Naive thymus-derived CD4-positive, alpha-beta T cell (primary cell): ENCODE data around the gene SYCE1. TPM values are rescaled to one million over a fixed set of nuclear protein-coding genes. Genes with fewer than 3 reads are reported as not detected.
"Not testable (repeated sequence)": the region's sequence is repeated elsewhere in the genome, so short reads cannot be mapped to it uniquely, and the experiment has no call there.

Experiments used
- ATAC-seq: fragments of 150-1000 bp; cut with Tn5 transposase; 2 replicates; pipeline ENCODE4 v1.10.0; 2021; ENCODE audit warnings: mild to moderate bottlenecking, moderate library complexity
- CTCF ChIA-PET: fragments of 350-600 bp; sonication (Branson Sonifier 250); formaldehyde crosslinking; loops from one replicate; lab custom pipeline; 2021; ENCODE audit warnings: antibody characterized with exemption; lab: Charles Lee
- POLR2A ChIA-PET: fragments of 350-600 bp; sonication (Branson Sonifier 250); formaldehyde crosslinking; loops from one replicate; lab custom pipeline; 2021; ENCODE audit warnings: antibody characterized with exemption, inconsistent platforms; lab: Charles Lee
- DNase-seq, 9 donors: peaks; one replicate each; pipeline versions ENCODE4 v3.0.0 to v3.0.0-alpha.2; 2020 to 2022; ENCODE audit warnings: mixed read lengths in 1 of 9
- H3K27ac ChIP-seq: one replicate; pipeline ENCODE4 v1.7.0; 2013; ENCODE audit warnings: mild to moderate bottlenecking, low read depth, low read length, moderate library complexity
- H3K27me3 ChIP-seq, 2 donors: one replicate each; pipeline ENCODE4 v1.7.0; 2013; ENCODE audit warnings: low read length in 2 of 2, mild to moderate bottlenecking in 2 of 2, moderate library complexity in 2 of 2; ENCODE audit not compliant: control insufficient read depth in 2 of 2, insufficient read depth in 2 of 2
- H3K36me3 ChIP-seq, 3 experiments: 1 replicate in 2 of 3; 2 replicates in 1 of 3; pipeline ENCODE4 v1.7.0; 2013; ENCODE audit warnings: low read length in 3 of 3, mild to moderate bottlenecking in 3 of 3, moderate library complexity in 1 of 3; ENCODE audit not compliant: insufficient read depth in 3 of 3, control insufficient read depth in 2 of 3
- H3K4me1 ChIP-seq, 2 donors: one replicate each; pipeline ENCODE4 v1.7.0; 2013; ENCODE audit warnings: low read length in 2 of 2, mild to moderate bottlenecking in 2 of 2, moderate library complexity in 1 of 2; ENCODE audit not compliant: control insufficient read depth in 2 of 2, insufficient read depth in 2 of 2
- H3K4me3 ChIP-seq: 2 replicates; pipeline ENCODE4 v1.7.0; 2013; ENCODE audit warnings: mild to moderate bottlenecking, low read length
- H3K9me3 ChIP-seq, 3 experiments: 1 replicate in 2 of 3; 2 replicates in 1 of 3; pipeline ENCODE4 v1.7.0; 2013; ENCODE audit warnings: low read length in 3 of 3; ENCODE audit not compliant: control insufficient read depth in 2 of 3
- H3K27ac Mint-ChIP-seq, 9 donors: one replicate each; pipeline ENCODE4 v1.8.0; 2020 to 2022; ENCODE audit warnings: mixed read lengths in 9 of 9, mild to moderate bottlenecking in 8 of 9, moderate library complexity in 5 of 9, inconsistent platforms in 2 of 9
- H3K27me3 Mint-ChIP-seq, 5 donors: one replicate each; pipeline ENCODE4 v1.8.0; 2021 to 2022; ENCODE audit warnings: mixed read lengths in 5 of 5, mild to moderate bottlenecking in 1 of 5
- H3K36me3 Mint-ChIP-seq, 5 donors: one replicate each; pipeline ENCODE4 v1.8.0; 2020 to 2022; ENCODE audit warnings: mixed read lengths in 5 of 5, mild to moderate bottlenecking in 3 of 5, inconsistent platforms in 1 of 5
- H3K4me1 Mint-ChIP-seq, 7 donors: one replicate each; pipeline ENCODE4 v1.8.0; 2020 to 2022; ENCODE audit warnings: mixed read lengths in 7 of 7, mild to moderate bottlenecking in 3 of 7, inconsistent platforms in 1 of 7
- H3K4me3 Mint-ChIP-seq, 10 donors: one replicate each; pipeline ENCODE4 v1.8.0; 2020 to 2022; ENCODE audit warnings: mild to moderate bottlenecking in 10 of 10, mixed read lengths in 10 of 10, moderate library complexity in 6 of 10, inconsistent platforms in 2 of 10
- H3K9me3 Mint-ChIP-seq, 11 donors: one replicate each; pipeline ENCODE4 v1.8.0; 2020 to 2022; ENCODE audit warnings: mixed read lengths in 11 of 11, mild to moderate bottlenecking in 4 of 11, inconsistent platforms in 1 of 11, moderate library complexity in 1 of 11
- intact Hi-C, 2 donors: fragments of 100-400 bp; cut with micrococcal nuclease; formaldehyde crosslinking; loops; one replicate each; pipeline ENCODE4 v1.15.1; 2023
- polyA plus RNA-seq, 2 donors: library from polyadenylated mRNA; unstranded; fragments of 300-500 nt; fragmentation: Illumina TruSeq; gene quantifications; one replicate each; pipeline ENCODE4 v1.2.3, GENCODE V29; 2021
- total RNA-seq, 6 experiments: library from RNA in 5 of 6; stranded (reverse) in 5 of 6; gene quantifications; 1 replicate in 5 of 6; 2 replicates in 1 of 6; pipeline ENCODE4 v1.2.3 and lab custom pipeline; 2021 to 2026

Gene SYCE1
- total and polyA plus RNA-seq, 7 experiments from 2014 or later, result 0.22 to 0.61 (median 0.32) TPM; not detected in 3

- H3K27me3 ChIP-seq, result no peaks in the 10 kb centered on the region
- H3K9me3 ChIP-seq, result peaks cover 0 to 11% (median 0%) of the 10 kb centered on the region in 3 experiments
- peak; percentile 79 to 94 (median 87) for DNase-seq
- Mint-ChIP-seq H3K4me1 (peaks cover 0 to 21% (median 11%) of the 10 kb centered on the region in 7 donors), H3K27me3 (peaks cover 0 to 43% (median 15%) of the 10 kb centered on the region in 5 donors), H3K9me3 (peaks cover 1 to 21% (median 13%) of the 10 kb centered on the region in 11 donors), H3K36me3 (peaks cover 0 to 6% (median 4%) of the 10 kb centered on the region in 5 donors), H3K4me3 (peak overlapping the region; percentile 39 to 76 (median 64)), H3K27ac (peak overlapping the region in 5 of 9 donors; percentile 26 to 81 (median 48))
- POLR2A ChIA-PET, result no interaction called here
- peak overlapping the region; percentile 52 for H3K27ac ChIP-seq
- H3K36me3 ChIP-seq, result no peaks in the 10 kb centered on the region
- H3K4me1 ChIP-seq, result peaks cover 8 to 12% of the 10 kb centered on the region in 2 donors
- H3K4me3 ChIP-seq, result peak overlapping the region; percentile 61
- intact Hi-C loops, result loop anchor here (1.0 to 2.0 kb wide), 6 partner anchors 83 to 213 kb away; partner anchors contain the start of gene MTG1 (in 1 of the 2)
- ATAC-seq, result peak; percentile 100
- CTCF ChIA-PET, result interaction anchor here (1.3 to 2.2 kb wide), 2 partner anchors 191 to 192 kb away, joined by 3 to 6 read pairs; no protein-coding TSS in a partner anchor
Observed at GRCh38 chr10:133520193-133520738, 45.1 kb downstream of the SYCE1 start.

GRCh38 chr10:133518517-133518916 is 46.9 kb downstream of the SYCE1 start:
- intact Hi-C loops, ATAC-seq: not testable (repeated sequence)

GRCh38 chr10:133516057-133516456 is 49.3 kb downstream of the SYCE1 start:
- H3K4me3 ChIP-seq, result no peak overlapping the region
- peaks cover 8 to 12% of the 10 kb centered on the region in 2 donors for H3K4me1 ChIP-seq
- peaks cover 0 to under 1% (median 0%) of the 10 kb centered on the region in 5 donors for H3K36me3 Mint-ChIP-seq
- ATAC-seq, result no peak
- DNase-seq, result no peak
- intact Hi-C loops, result no loop called here
- no peak overlapping the region for H3K27ac Mint-ChIP-seq
- no peak overlapping the region for H3K4me3 Mint-ChIP-seq
- H3K27me3 ChIP-seq, result no peaks in the 10 kb centered on the region
- no peaks in the 10 kb centered on the region for H3K36me3 ChIP-seq
- no peaks in the 10 kb centered on the region for H3K9me3 ChIP-seq
- CTCF ChIA-PET, result interaction anchor here (0.7 to 0.8 kb wide), 2 partner anchors 186 to 208 kb away, joined by 5 read pairs; no protein-coding TSS in a partner anchor
- POLR2A ChIA-PET, result no interaction called here
- H3K9me3 Mint-ChIP-seq, result no peaks in the 10 kb centered on the region
- peaks cover 0 to 21% (median 11%) of the 10 kb centered on the region in 7 donors for H3K4me1 Mint-ChIP-seq
- H3K27me3 Mint-ChIP-seq, result peaks cover 0 to 35% (median 12%) of the 10 kb centered on the region in 5 donors
- H3K27ac ChIP-seq, result no peak overlapping the region

More at GRCh38 chr10:133518517-133518916, 46.9 kb downstream of the SYCE1 start:
- H3K36me3 Mint-ChIP-seq, H3K36me3 ChIP-seq, H3K27ac Mint-ChIP-seq, H3K27me3 ChIP-seq, H3K9me3 ChIP-seq, DNase-seq, POLR2A ChIA-PET, H3K27ac ChIP-seq, H3K4me3 Mint-ChIP-seq, H3K4me3 ChIP-seq: not testable (repeated sequence)
- Mint-ChIP-seq H3K27me3 (peaks cover 0 to 47% (median 15%) of the 10 kb centered on the region in 5 donors), H3K9me3 (peaks cover 0 to 12% (median 8%) of the 10 kb centered on the region in 11 donors), H3K4me1 (peaks cover 0 to 21% (median 11%) of the 10 kb centered on the region in 7 donors)
- peaks cover 8 to 12% of the 10 kb centered on the region in 2 donors for H3K4me1 ChIP-seq
- CTCF ChIA-PET, result interaction anchor here (0.6 kb wide), 1 partner anchor 1419 kb away, joined by 4 read pairs; no protein-coding TSS in a partner anchor

GRCh38 chr10:133515471-133515870 is 49.9 kb downstream of the SYCE1 start:
- no peak overlapping the region for H3K27ac ChIP-seq
- H3K36me3 ChIP-seq, result no peaks in the 10 kb centered on the region
- peaks cover 0 to 6% (median 0%) of the 10 kb centered on the region in 5 donors for H3K36me3 Mint-ChIP-seq
- POLR2A ChIA-PET, result no interaction called here
- ATAC-seq, result no peak
- peaks cover 0 to 33% (median 18%) of the 10 kb centered on the region in 5 donors for H3K27me3 Mint-ChIP-seq
- no peak overlapping the region for H3K27ac Mint-ChIP-seq
- DNase-seq, result no peak
- peaks cover 5 to 9% of the 10 kb centered on the region in 2 donors for H3K4me1 ChIP-seq
- peaks cover 0 to 5% (median 0%) of the 10 kb centered on the region in 11 donors for H3K9me3 Mint-ChIP-seq
- H3K9me3 ChIP-seq, result no peaks in the 10 kb centered on the region
- H3K4me1 Mint-ChIP-seq, result peaks cover 0 to 15% (median 11%) of the 10 kb centered on the region in 7 donors
- H3K4me3 Mint-ChIP-seq, result no peak overlapping the region
- intact Hi-C loops, result no loop called here
- CTCF ChIA-PET, result no interaction called here
- no peak overlapping the region for H3K4me3 ChIP-seq
- no peaks in the 10 kb centered on the region for H3K27me3 ChIP-seq

GRCh38 chr10:133511907-133512528 is 53.4 kb downstream of the SYCE1 start:
- H3K9me3 ChIP-seq, result no peaks in the 10 kb centered on the region
- H3K36me3 Mint-ChIP-seq, result peaks cover 0 to 13% (median 12%) of the 10 kb centered on the region in 5 donors
- H3K27ac Mint-ChIP-seq, result no peak overlapping the region
- no peak overlapping the region for H3K27ac ChIP-seq
- no peak overlapping the region for H3K4me3 Mint-ChIP-seq
- ChIA-PET CTCF (no interaction called here), POLR2A (no interaction called here)
- no peaks in the 10 kb centered on the region for H3K27me3 ChIP-seq
- H3K4me3 ChIP-seq, result no peak overlapping the region
- no peaks in the 10 kb centered on the region for H3K4me1 ChIP-seq
- H3K36me3 ChIP-seq, result no peaks in the 10 kb centered on the region
- ATAC-seq (no peak), DNase-seq (no peak)
- H3K4me1 Mint-ChIP-seq, result no peaks in the 10 kb centered on the region
- intact Hi-C loops, result no loop called here
- H3K9me3 Mint-ChIP-seq, result peaks cover 5 to 23% (median 14%) of the 10 kb centered on the region in 11 donors
- H3K27me3 Mint-ChIP-seq, result peaks cover 10 to 43% (median 26%) of the 10 kb centered on the region in 5 donors

GRCh38 chr10:133511408-133511807 is 54.0 kb downstream of the SYCE1 start:
- H3K36me3 Mint-ChIP-seq, result peaks cover 0 to 14% (median 12%) of the 10 kb centered on the region in 5 donors

More at GRCh38 chr10:133511408-133511807, 54.0 kb downstream of the SYCE1 start:
- Histone ChIP-seq H3K4me1 (no peaks in the 10 kb centered on the region), H3K27me3 (no peaks in the 10 kb centered on the region), H3K27ac (no peak overlapping the region), H3K9me3 (no peaks in the 10 kb centered on the region), H3K36me3 (no peaks in the 10 kb centered on the region), H3K4me3 (no peak overlapping the region)
- H3K27ac Mint-ChIP-seq, result no peak overlapping the region
- H3K4me1 Mint-ChIP-seq, result no peaks in the 10 kb centered on the region
- intact Hi-C loops, result no loop called here
- H3K4me3 Mint-ChIP-seq, result no peak overlapping the region
- ChIA-PET CTCF (no interaction called here), POLR2A (no interaction called here)
- H3K9me3 Mint-ChIP-seq, result peaks cover 5 to 25% (median 14%) of the 10 kb centered on the region in 11 donors
- ATAC-seq (no peak), DNase-seq (no peak)
- H3K27me3 Mint-ChIP-seq, result peaks cover 10 to 43% (median 26%) of the 10 kb centered on the region in 5 donors
